HEK293 (cell line): ENCODE data around the gene P2RY11.

Experiments
- CTCF ChIP-seq: fragments of 450-650 bp; formaldehyde crosslinking; IDR thresholded peaks from 2 replicates; pipeline ENCODE4 v1.5.1; 2016; ENCODE audit warnings: missing biosample characterization, missing genetic modification characterization
- KLF8 ChIP-seq: fragments of 450-650 bp; formaldehyde crosslinking; IDR thresholded peaks from 2 replicates; pipeline ENCODE4 v1.5.1; 2016; ENCODE audit warnings: missing biosample characterization, missing genetic modification characterization
- MYNN ChIP-seq: fragments of 450-650 bp; formaldehyde crosslinking; IDR thresholded peaks from 2 replicates; pipeline ENCODE4 v1.5.1; 2016; ENCODE audit warnings: missing biosample characterization, missing genetic modification characterization, borderline replicate concordance
- PBX3 ChIP-seq: sonication (generic); formaldehyde crosslinking; IDR thresholded peaks from 2 replicates; pipeline ENCODE4 v1.8.1; 2022; ENCODE audit warnings: mild to moderate bottlenecking, moderate library complexity, missing genetic modification reagents
- ZFP37 ChIP-seq: fragments of 450-650 bp; formaldehyde crosslinking; IDR thresholded peaks from 2 replicates; pipeline ENCODE4 v1.5.1; 2016; ENCODE audit warnings: missing biosample characterization, missing genetic modification characterization
- ZNF133 ChIP-seq: fragments of 450-650 bp; formaldehyde crosslinking; IDR thresholded peaks from 2 replicates; pipeline ENCODE4 v1.5.1; 2016; ENCODE audit warnings: missing biosample characterization, missing genetic modification characterization
- ZNF140 ChIP-seq: fragments of 450-650 bp; formaldehyde crosslinking; IDR thresholded peaks from 2 replicates; pipeline ENCODE4 v1.5.1; 2016; ENCODE audit warnings: missing biosample characterization, missing genetic modification characterization
- ZNF335 ChIP-seq: fragments of 450-650 bp; formaldehyde crosslinking; conservative IDR thresholded peaks from 2 replicates; pipeline ENCODE4 v1.5.1; 2016; ENCODE audit warnings: missing biosample characterization, missing genetic modification characterization
- ZNF366 ChIP-seq: fragments of 450-650 bp; formaldehyde crosslinking; conservative IDR thresholded peaks from 2 replicates; pipeline ENCODE4 v1.5.1; 2016; ENCODE audit warnings: missing biosample characterization, missing genetic modification characterization
- ZNF391 ChIP-seq: fragments of 450-650 bp; formaldehyde crosslinking; IDR thresholded peaks from 2 replicates; pipeline ENCODE4 v1.5.1; 2016; ENCODE audit warnings: low read depth, missing biosample characterization, missing genetic modification characterization, borderline replicate concordance
- ZNF416 ChIP-seq: fragments of 450-650 bp; formaldehyde crosslinking; IDR thresholded peaks from 2 replicates; pipeline ENCODE4 v1.5.1; 2016; ENCODE audit warnings: missing biosample characterization, missing genetic modification characterization
- ZNF48 ChIP-seq: fragments of 450-650 bp; formaldehyde crosslinking; IDR thresholded peaks from 2 replicates; pipeline ENCODE4 v1.5.1; 2016; ENCODE audit warnings: missing biosample characterization, missing genetic modification characterization
- ZNF488 ChIP-seq: fragments of 450-650 bp; formaldehyde crosslinking; IDR thresholded peaks from 2 replicates; pipeline ENCODE4 v1.5.1; 2016; ENCODE audit warnings: missing biosample characterization, missing genetic modification characterization
- ZNF558 ChIP-seq: fragments of 450-650 bp; formaldehyde crosslinking; IDR thresholded peaks from 2 replicates; pipeline ENCODE4 v1.5.1; 2016; ENCODE audit warnings: missing biosample characterization, missing genetic modification characterization
- ZNF658 ChIP-seq: fragments of 450-650 bp; formaldehyde crosslinking; IDR thresholded peaks from 2 replicates; pipeline ENCODE4; 2016; ENCODE audit warnings: missing biosample characterization, missing genetic modification characterization
- ZNF677 ChIP-seq: fragments of 450-650 bp; IDR thresholded peaks from 2 replicates; pipeline ENCODE4 v1.5.0; 2018; ENCODE audit warnings: missing biosample characterization, mild to moderate bottlenecking, missing genetic modification characterization, moderate library complexity
- ZNF776 ChIP-seq: fragments of 450-650 bp; formaldehyde crosslinking; IDR thresholded peaks from 2 replicates; pipeline ENCODE4 v1.5.0; 2017; ENCODE audit warnings: missing biosample characterization, missing genetic modification characterization, borderline replicate concordance
- ZNF837 ChIP-seq: fragments of 450-650 bp; formaldehyde crosslinking; IDR thresholded peaks from 2 replicates; pipeline ENCODE4 v1.5.1; 2016; ENCODE audit warnings: missing biosample characterization, missing genetic modification characterization
- ZNF843 ChIP-seq: fragments of 450-650 bp; formaldehyde crosslinking; IDR thresholded peaks from 2 replicates; pipeline ENCODE4 v1.5.1; 2016; ENCODE audit warnings: missing biosample characterization, missing genetic modification characterization
- ZSCAN23 ChIP-seq: fragments of 450-650 bp; formaldehyde crosslinking; IDR thresholded peaks from 2 replicates; pipeline ENCODE4 v1.5.1; 2016; ENCODE audit warnings: missing biosample characterization, missing genetic modification characterization
- ZSCAN30 ChIP-seq: fragments of 450-650 bp; IDR thresholded peaks from 2 replicates; pipeline ENCODE4 v1.5.1; 2018; ENCODE audit warnings: missing biosample characterization, mild to moderate bottlenecking, missing genetic modification characterization, moderate library complexity
- TF ChIP-seq, protein P1 (sequence below): fragments of 450-650 bp; formaldehyde crosslinking; IDR thresholded peaks from 2 replicates; pipeline ENCODE4 v1.5.1; 2017; ENCODE audit warnings: missing biosample characterization, mild to moderate bottlenecking, missing genetic modification characterization, moderate library complexity
- TF ChIP-seq, protein P2 (sequence below): fragments of 450-650 bp; IDR thresholded peaks from 2 replicates; pipeline ENCODE4 v1.5.1; 2018; ENCODE audit warnings: missing biosample characterization, missing genetic modification characterization
- TF ChIP-seq, protein P3 (sequence below): fragments of 450-650 bp; formaldehyde crosslinking; IDR thresholded peaks from 2 replicates; pipeline ENCODE4 v1.5.1; 2016; ENCODE audit warnings: missing biosample characterization, missing genetic modification characterization, borderline replicate concordance

The P2RY11 gene

DNA sequence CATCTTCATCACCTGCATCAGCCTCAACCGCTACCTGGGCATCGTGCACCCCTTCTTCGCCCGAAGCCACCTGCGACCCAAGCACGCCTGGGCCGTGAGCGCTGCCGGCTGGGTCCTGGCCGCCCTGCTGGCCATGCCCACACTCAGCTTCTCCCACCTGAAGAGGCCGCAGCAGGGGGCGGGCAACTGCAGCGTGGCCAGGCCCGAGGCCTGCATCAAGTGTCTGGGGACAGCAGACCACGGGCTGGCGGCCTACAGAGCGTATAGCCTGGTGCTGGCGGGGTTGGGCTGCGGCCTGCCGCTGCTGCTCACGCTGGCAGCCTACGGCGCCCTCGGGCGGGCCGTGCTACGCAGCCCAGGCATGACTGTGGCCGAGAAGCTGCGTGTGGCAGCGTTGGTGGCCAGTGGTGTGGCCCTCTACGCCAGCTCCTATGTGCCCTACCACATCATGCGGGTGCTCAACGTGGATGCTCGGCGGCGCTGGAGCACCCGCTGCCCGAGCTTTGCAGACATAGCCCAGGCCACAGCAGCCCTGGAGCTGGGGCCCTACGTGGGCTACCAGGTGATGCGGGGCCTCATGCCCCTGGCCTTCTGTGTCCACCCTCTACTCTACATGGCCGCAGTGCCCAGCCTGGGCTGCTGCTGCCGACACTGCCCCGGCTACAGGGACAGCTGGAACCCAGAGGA, 2.6 kb downstream of the P2RY11 start (continued):
- TF ChIP-seq CTCF (tag by site-specific recombination) = peak; percentile 57
- no peak for TF ChIP-seq MYNN (tag by site-specific recombination)
- TF ChIP-seq ZSCAN23 (tag by site-specific recombination) = no peak
- TF ChIP-seq, protein P1, sequence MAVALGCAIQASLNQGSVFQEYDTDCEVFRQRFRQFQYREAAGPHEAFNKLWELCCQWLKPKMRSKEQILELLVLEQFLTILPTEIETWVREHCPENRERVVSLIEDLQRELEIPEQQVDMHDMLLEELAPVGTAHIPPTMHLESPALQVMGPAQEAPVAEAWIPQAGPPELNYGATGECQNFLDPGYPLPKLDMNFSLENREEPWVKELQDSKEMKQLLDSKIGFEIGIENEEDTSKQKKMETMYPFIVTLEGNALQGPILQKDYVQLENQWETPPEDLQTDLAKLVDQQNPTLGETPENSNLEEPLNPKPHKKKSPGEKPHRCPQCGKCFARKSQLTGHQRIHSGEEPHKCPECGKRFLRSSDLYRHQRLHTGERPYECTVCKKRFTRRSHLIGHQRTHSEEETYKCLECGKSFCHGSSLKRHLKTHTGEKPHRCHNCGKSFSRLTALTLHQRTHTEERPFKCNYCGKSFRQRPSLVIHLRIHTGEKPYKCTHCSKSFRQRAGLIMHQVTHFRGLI (tag by site-specific recombination) = peak; percentile 65; the same call in 1 of the 2 replicates
- TF ChIP-seq ZNF677 (tag by site-specific recombination) = no peak
- no peak for TF ChIP-seq ZNF558 (tag by site-specific recombination)
- TF ChIP-seq ZFP37 (tag by site-specific recombination) = no peak
- TF ChIP-seq ZNF837 = peak; percentile 75; the same call in 1 of the 2 replicates
- TF ChIP-seq, protein P2, sequence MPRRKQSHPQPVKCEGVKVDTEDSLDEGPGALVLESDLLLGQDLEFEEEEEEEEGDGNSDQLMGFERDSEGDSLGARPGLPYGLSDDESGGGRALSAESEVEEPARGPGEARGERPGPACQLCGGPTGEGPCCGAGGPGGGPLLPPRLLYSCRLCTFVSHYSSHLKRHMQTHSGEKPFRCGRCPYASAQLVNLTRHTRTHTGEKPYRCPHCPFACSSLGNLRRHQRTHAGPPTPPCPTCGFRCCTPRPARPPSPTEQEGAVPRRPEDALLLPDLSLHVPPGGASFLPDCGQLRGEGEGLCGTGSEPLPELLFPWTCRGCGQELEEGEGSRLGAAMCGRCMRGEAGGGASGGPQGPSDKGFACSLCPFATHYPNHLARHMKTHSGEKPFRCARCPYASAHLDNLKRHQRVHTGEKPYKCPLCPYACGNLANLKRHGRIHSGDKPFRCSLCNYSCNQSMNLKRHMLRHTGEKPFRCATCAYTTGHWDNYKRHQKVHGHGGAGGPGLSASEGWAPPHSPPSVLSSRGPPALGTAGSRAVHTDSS (tag by site-specific recombination) = no peak
- TF ChIP-seq PBX3 (CRISPR knock-in tag) = no peak; the same call in 1 of the 2 replicates
- TF ChIP-seq ZNF776 = 0 out of 2 replicates have a peak, but pooled peaks have one; percentile 27
- TF ChIP-seq ZNF416 (tag by site-specific recombination) = no peak
- TF ChIP-seq, protein P3, sequence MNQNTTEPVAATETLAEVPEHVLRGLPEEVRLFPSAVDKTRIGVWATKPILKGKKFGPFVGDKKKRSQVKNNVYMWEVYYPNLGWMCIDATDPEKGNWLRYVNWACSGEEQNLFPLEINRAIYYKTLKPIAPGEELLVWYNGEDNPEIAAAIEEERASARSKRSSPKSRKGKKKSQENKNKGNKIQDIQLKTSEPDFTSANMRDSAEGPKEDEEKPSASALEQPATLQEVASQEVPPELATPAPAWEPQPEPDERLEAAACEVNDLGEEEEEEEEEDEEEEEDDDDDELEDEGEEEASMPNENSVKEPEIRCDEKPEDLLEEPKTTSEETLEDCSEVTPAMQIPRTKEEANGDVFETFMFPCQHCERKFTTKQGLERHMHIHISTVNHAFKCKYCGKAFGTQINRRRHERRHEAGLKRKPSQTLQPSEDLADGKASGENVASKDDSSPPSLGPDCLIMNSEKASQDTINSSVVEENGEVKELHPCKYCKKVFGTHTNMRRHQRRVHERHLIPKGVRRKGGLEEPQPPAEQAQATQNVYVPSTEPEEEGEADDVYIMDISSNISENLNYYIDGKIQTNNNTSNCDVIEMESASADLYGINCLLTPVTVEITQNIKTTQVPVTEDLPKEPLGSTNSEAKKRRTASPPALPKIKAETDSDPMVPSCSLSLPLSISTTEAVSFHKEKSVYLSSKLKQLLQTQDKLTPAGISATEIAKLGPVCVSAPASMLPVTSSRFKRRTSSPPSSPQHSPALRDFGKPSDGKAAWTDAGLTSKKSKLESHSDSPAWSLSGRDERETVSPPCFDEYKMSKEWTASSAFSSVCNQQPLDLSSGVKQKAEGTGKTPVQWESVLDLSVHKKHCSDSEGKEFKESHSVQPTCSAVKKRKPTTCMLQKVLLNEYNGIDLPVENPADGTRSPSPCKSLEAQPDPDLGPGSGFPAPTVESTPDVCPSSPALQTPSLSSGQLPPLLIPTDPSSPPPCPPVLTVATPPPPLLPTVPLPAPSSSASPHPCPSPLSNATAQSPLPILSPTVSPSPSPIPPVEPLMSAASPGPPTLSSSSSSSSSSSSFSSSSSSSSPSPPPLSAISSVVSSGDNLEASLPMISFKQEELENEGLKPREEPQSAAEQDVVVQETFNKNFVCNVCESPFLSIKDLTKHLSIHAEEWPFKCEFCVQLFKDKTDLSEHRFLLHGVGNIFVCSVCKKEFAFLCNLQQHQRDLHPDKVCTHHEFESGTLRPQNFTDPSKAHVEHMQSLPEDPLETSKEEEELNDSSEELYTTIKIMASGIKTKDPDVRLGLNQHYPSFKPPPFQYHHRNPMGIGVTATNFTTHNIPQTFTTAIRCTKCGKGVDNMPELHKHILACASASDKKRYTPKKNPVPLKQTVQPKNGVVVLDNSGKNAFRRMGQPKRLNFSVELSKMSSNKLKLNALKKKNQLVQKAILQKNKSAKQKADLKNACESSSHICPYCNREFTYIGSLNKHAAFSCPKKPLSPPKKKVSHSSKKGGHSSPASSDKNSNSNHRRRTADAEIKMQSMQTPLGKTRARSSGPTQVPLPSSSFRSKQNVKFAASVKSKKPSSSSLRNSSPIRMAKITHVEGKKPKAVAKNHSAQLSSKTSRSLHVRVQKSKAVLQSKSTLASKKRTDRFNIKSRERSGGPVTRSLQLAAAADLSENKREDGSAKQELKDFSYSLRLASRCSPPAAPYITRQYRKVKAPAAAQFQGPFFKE (tag by site-specific recombination) = no peak
- no peak for TF ChIP-seq ZNF658 (tag by site-specific recombination)
- TF ChIP-seq ZNF140 (tag by site-specific recombination) = no peak
- no peak for TF ChIP-seq ZNF48 (tag by site-specific recombination)
- no peak for TF ChIP-seq ZNF366
- no peak for TF ChIP-seq ZNF133 (tag by site-specific recombination)
- 0 out of 2 replicates have a peak, but pooled peaks have one; percentile 20 for TF ChIP-seq ZSCAN30 (tag by site-specific recombination)
- TF ChIP-seq KLF8 = 0 out of 2 replicates have a peak, but pooled peaks have one; percentile 3
- no peak for TF ChIP-seq ZNF488 (tag by site-specific recombination)
- no peak for TF ChIP-seq ZNF335 (tag by site-specific recombination)
- no peak for TF ChIP-seq ZNF391 (tag by site-specific recombination)
- TF ChIP-seq ZNF843 (tag by site-specific recombination) = no peak
